SH-SY5Y (cell line): Measurements from ENCODE around the gene PDE4D.

Experiments
- GATA2 ChIP-seq: IDR thresholded peaks from 2 replicates; pipeline ENCODE4 v1.6.1; 2011; ENCODE audit warnings: mild to moderate bottlenecking, low read depth, low read length
- GATA3 ChIP-seq: IDR thresholded peaks from 2 replicates; pipeline ENCODE4 v1.6.1; 2011; ENCODE audit warnings: low read depth, mild to moderate bottlenecking, low read length, moderate library complexity

GRCh38 chr5:59674763-59675162 is 218.8 kb downstream of the PDE4D start:
- TF ChIP-seq GATA2 (no peak), GATA3 (no peak)
